Measurements from ENCODE around the gene DPY19L1.
A peak's percentile ranks its signal among the peaks of the same experiment; 100 is the strongest.
"Not testable (repeated sequence)": the region's sequence is repeated elsewhere in the genome, so short reads cannot be mapped to it uniquely, and the experiment has no call there.

The DPY19L1 gene
- 24.0 to 26.2 reads per million in 2 donors for total RNA-seq

DNA sequence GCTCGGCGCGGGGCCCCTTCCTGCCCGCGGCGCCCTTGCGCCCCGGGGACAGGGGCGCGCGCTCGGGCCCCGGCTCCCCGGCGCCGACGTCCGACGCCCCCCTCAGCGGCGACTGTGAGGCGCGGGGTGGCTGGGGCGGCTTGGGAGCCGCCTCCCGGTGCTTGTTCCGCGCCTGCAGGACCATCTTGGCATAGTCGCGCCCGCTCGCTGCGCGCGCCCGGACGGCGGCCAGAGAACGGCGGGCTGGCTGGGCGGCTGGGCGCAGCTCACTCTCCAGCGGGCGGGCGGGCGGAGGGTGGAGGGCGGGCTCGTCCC lies at the start of gene DPY19L1:
DPY19L1 (minus strand) TSS at position 275 of the 315 bp plus-strand sequence; CDS start at position 184, 91 bp downstream.
- no peak for DNase-seq

GRCh38 chr7:35079517-35079916 lies 42.2 kb upstream of the DPY19L1 start:
- DNase-seq, result not testable (repeated sequence)

DNA sequence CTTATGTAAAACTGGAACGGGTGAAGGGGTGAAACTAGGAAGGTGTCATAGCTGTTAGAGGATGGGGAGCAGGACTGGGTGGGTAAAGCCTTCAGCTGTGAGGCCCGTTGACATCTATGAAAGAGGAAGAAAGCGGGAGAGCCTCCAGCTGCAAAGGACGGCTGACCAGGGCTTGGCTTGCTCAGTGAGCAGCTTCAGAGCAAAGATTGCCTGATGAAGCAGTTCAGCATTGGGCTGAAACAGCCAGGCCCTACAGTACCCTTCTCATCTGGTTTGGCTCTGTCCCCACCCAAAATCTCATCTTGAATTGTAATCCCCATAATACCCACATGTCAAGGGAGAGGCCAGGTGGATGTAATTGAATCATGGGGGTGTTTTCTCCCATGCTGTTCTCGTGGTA lies 36.7 kb upstream of the DPY19L1 start:
- not testable (repeated sequence) for DNase-seq

DNA sequence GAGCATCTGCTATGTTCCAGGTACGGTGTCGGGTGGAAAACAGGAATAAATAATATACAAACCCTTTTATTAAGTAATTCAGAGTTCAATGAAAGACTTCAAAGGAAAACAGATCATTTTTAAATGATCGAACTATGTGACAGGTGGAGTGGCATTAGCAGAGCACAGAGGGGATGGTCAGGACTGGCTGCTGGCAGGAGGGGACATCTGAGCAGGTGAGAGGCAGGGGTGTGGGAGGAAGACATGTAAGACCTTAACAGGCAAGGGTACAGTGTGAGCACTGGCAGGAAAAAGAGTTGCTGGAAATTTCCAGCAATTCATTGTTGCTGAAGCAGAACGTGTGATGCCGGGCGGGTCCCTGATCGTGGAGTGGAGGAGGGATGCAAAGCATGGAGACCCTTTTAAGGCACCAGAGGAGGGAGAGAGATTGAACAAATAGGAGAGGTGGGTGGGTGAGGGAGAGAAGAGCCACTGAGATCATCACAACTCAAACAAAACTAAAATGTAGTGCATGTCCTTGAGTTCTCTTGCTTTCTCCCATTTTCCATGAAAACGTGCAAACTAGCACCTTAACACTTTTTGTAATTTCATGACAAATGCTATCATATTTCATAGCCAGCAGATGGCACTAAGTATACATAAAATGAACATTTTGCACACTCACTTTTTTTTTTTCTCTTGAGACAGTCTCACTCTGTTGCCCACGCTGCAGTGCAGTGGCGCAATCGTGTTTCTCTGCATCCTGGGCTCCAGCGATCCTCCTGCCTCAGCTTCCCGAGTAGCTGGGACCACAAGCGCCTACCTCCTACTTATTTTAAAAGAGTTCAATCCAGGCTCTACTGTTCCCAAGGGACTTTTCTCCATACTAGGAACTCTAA lies 35.9 kb upstream of the DPY19L1 start:
- DNase-seq, result peak in 1 of 5 experiments; percentile 18

DNA sequence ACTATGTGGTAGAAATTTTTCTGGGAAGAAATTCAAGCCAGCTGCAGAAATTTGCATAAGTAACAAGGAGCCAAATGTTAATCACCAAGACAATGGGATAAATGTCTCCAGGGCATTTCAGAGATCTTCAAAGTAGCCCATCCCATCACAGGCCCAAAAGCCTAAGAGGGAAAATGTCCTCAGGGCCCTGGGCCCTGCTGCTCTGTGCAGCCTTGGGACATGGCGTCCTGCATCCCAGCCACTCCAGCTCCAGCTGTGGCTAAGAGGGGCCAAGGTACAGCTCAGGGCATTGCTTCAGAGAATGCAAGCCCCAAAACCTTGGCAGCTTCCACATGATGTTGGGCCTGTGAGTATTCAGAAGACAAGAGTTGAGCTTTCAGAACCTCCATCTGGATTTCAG lies 31.8 kb upstream of the DPY19L1 start:
- not testable (repeated sequence) for DNase-seq

DNA sequence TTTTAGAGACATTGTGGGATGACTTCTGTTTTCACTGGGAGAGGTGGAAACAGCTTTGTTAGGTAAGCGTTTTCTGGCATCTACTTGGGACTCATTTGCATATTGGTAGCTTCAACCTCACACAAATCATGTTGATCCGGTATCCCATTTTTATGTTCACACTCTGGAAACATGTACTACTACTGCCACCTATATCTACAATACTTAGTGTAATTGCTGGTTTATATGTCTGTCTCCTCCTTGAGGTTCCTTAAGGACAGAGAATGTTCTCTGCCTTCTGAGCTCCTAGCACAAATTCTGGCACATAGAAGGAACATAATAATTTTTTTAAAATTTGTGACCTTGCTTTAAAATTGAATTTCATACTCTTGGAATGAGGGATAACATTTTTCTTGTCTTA lies 28.1 kb upstream of the DPY19L1 start:
- not testable (repeated sequence) for DNase-seq

DNA sequence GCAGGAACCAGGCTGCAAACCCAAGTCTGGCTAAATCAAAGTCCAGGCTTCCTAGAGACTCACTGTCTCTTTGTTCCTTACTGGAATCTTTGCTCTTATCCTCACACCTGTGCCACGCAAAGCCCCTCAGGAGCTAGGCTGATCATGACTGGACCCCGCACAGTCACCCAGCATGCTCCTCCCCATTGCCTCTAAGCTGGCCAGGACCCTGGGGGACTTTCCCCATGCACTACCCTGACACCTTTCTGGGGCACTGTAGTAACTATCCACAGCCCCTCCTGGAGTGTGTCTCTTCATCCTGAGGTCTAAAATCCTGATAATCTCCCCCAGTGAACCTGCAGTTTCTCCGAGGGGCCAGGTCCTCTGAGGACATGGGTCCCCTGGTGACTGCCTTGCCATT lies 21.3 kb upstream of the DPY19L1 start:
- DNase-seq, result not testable (repeated sequence)

GRCh38 chr7:35057505-35058451 lies 20.5 kb upstream of the DPY19L1 start:
- not testable (repeated sequence) for DNase-seq

- not testable (repeated sequence) for DNase-seq
Observed at GRCh38 chr7:35055733-35056132, 18.4 kb upstream of the DPY19L1 start.

GRCh38 chr7:35053488-35054175 lies 16.3 kb upstream of the DPY19L1 start:
- DNase-seq, result not testable (repeated sequence)

- DNase-seq, result not testable (repeated sequence)
Observed at GRCh38 chr7:35048390-35048789, 11.1 kb upstream of the DPY19L1 start.

- DNase-seq, result not testable (repeated sequence)
Observed at GRCh38 chr7:35047912-35048305, 10.6 kb upstream of the DPY19L1 start.

- not testable (repeated sequence) for DNase-seq
Observed at GRCh38 chr7:35047263-35047911, 10.1 kb upstream of the DPY19L1 start.

- DNase-seq, result not testable (repeated sequence)
Observed at GRCh38 chr7:35043301-35043700, 6.0 kb upstream of the DPY19L1 start.

- no peak for DNase-seq
Observed at GRCh38 chr7:35040906-35041305, 3.6 kb upstream of the DPY19L1 start.

DNA sequence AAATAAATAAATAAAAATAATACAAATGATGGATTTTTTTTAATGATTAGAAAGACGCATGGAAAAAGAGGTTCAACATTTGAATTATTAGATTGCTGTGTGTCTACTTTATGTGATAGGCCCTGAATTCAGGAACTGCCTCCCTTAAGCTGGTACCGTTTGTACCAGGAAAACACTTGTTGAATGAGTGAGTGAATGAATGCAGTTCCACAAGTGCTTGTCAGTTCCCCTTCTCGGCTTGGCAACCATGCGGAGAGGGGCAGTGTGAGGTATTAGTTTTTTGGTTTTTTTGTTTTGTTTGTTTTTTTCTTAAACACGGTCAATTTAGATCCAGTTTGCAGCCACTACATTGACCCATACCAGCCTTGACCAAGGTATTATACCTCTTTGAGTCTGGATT lies 2.1 kb upstream of the DPY19L1 start:
- DNase-seq, result no peak

- DNase-seq, result no peak
Observed at GRCh38 chr7:35038354-35038753, 1.1 kb upstream of the DPY19L1 start.

DNA sequence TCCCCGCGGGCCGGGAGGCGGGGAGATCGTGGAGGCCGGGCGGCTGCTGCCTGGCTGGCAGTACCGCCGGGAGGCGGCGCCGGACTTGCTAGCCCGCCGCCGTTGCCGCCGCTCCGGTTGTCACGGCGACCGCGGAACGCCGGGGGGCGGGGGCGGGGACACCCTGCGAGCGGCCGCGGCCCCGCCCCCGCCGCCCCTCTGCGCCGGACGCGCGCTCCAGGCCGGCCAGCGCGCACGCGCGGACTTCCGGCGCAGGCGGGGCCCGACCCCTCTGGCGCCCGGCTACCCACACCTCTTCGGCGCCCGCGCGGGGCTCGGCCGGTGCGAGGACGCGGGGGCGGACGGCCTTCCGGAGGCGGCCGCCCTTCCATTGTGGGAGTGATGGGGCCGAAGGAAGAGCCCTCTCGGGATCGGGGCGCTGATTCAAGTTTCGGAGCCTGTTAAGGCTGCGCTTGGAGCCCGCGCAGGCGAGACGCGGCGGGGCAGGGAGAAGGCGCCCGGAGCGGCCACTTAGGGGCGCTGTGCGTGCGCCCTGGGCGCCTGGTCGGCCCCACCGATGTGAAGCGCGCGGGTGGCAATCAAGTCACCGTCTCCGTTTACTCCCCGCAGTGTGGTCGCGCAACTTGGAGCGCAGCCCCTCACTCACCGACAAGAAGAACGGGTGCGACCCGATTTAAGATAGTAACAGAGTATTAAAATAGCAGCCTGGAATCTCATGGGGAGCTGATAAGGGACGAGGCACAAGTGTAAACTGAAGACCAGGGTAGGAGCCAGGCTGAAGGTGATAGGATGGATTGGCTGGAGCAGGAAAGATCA lies 449 bp upstream of the DPY19L1 start:
- peak; percentile 72 to 95 (median 82) for DNase-seq

DNA sequence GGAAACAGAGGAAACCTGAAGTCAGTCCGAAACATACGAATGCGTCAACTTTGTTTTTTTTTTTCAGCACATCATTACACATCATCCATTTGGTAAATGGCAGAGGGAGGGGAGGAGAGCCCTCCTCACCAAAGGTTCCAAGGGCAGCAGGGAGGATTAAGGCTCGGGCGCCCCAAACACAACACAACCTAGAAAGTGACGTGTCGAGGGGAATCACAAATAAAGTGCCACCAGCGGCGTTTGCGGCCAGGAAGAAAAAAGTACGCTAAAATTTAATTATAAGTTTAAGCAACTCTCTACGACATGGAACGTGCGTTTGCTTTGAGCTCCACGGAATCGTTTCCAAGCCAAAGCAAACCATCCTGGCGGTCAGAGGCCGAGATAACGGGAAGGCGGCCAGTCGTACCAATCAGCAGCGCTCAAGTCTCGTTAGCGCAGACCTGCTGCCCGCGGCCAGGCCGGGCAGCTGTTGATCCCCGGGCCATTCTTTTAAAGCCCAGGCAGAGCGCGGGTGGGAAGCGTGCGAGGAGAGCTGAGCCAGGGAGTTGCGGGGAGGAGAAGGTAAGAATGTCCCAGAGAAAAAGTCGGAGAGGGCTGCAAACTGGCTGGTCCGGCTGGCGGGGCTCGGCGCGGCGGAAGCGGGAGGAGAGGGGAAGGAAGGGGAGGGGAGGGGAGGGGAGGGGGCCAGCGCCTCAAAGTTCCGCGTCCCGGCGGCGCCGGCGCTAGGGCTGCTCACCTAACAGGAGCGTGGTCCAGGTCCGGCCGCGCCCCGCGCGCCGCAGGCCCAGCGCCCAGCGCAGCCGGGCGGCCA lies 719 bp downstream of the DPY19L1 start:
- peak; percentile 12 to 59 (median 28) for DNase-seq

GRCh38 chr7:35035511-35035961 lies 1.7 kb downstream of the DPY19L1 start:
- DNase-seq, result peak in 1 of 5 experiments; percentile 82

Data from T-helper 2 cell (primary cell).